Heart left ventricle (tissue), 13 donors: ENCODE data around the gene KAT5.

Source experiments
- POLR2A ChIP-seq, 2 donors: fragments of 450-650 bp; IDR thresholded peaks; one replicate each; pipeline ENCODE4 v1.6.1; 2017; ENCODE audit warnings: antibody characterized with exemption in 2 of 2, mild to moderate bottlenecking in 2 of 2, moderate library complexity in 2 of 2
- TF ChIP-seq, protein P1 (sequence below), 12 donors: fragments of 200-600 bp; sonication (generic) in 4 of 12; IDR thresholded peaks; one replicate each; pipeline versions ENCODE4 v1.5.0 to v1.8.0; 2018 to 2022; ENCODE audit warnings: antibody characterized with exemption in 12 of 12, mild to moderate bottlenecking in 5 of 12
- donor health status: ischemic (EF 13 %, LVEDD 7.1; RV severe dilation, severe dysfunction).
- donor health status: DM: no; HTN: yes; CAD: no.
- donor health status: DM: no; HTN: no; CAD: no.
- donor health status: ischemic (EF 25% LVEDD 6.9; RV normal size, moderate dysfunction).
- donor health status: ischemic (EF 25% LVEDD 5.7; RV mildly dilated, moderate dysfunction).
- donor health status: ischemic (EF 35%, LVEDD 5.7; RV mildly dilated, moderate dysfunction).
- donor health status: nonischemic (EF 11% LVEDD 7.7; RV severe dilation, severe dysfunction).
- donor health status: DM: yes; HTN: yes; CAD: no.
- donor health status: PGD.
- donor health status: ischemic (EF 29% LVEDD 5.4; RV normal size, mild dysfunction).
- donor health status: nonischemic (EF 23%, LVEDD 6.1; RV moderate dilation, normal function).

DNA sequence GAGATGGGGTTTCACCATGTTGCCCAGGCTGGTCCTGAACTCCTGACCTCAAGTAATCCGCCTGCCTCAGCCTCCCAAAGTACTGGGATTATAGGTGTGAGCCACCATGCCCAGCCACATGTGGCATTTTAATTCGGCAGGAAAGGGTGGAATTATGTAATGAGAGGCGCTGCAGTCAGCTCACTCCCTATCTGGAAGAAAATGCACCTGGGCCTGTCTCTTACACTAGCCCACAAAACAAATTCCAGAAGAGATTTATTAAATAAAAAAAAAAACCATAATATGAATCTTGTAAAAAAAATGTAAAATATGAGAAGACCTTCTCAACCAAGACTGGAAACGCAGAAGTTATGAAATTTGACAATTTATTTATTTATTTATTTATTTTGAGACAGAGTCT is 8.2 kb upstream of the KAT5 start:
- TF ChIP-seq, protein P1, sequence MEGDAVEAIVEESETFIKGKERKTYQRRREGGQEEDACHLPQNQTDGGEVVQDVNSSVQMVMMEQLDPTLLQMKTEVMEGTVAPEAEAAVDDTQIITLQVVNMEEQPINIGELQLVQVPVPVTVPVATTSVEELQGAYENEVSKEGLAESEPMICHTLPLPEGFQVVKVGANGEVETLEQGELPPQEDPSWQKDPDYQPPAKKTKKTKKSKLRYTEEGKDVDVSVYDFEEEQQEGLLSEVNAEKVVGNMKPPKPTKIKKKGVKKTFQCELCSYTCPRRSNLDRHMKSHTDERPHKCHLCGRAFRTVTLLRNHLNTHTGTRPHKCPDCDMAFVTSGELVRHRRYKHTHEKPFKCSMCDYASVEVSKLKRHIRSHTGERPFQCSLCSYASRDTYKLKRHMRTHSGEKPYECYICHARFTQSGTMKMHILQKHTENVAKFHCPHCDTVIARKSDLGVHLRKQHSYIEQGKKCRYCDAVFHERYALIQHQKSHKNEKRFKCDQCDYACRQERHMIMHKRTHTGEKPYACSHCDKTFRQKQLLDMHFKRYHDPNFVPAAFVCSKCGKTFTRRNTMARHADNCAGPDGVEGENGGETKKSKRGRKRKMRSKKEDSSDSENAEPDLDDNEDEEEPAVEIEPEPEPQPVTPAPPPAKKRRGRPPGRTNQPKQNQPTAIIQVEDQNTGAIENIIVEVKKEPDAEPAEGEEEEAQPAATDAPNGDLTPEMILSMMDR (IDR thresholded peaks at IDR 0.05): no peak
- TF ChIP-seq POLR2A (IDR thresholded peaks at IDR 0.05): no peak
